H1 (cell line): ENCODE measurements around the gene ATP8B2. TPM values are rescaled to one million over a fixed set of nuclear protein-coding genes. Genes with fewer than 3 reads are reported as not detected.

ENCODE experiments used
- CTCF ChIA-PET: fragments of 300-600 bp; sonication (Branson Sonifier 250); formaldehyde crosslinking; loops from one replicate; lab custom pipeline; 2021; ENCODE audit not compliant: partially characterized antibody; lab: Charles Lee
- POLR2A ChIA-PET: fragments of 300-600 bp; sonication (Branson Sonifier 250); formaldehyde crosslinking; loops from one replicate; lab custom pipeline; 2021; ENCODE audit warnings: inconsistent platforms; ENCODE audit not compliant: partially characterized antibody; lab: Charles Lee
- DNase-seq, 2 experiments: peaks; one replicate each; pipeline versions ENCODE4 v3.0.0 to v3.0.0-alpha.2; 2010 to 2022; ENCODE audit warnings: low spot score in 2 of 2, low read depth in 1 of 2, mixed read lengths in 1 of 2
- FAIRE-seq: peaks from 2 replicates; lab custom pipeline; 2011; peaks lifted over from hg19 to GRCh38; lab: Jason Lieb, UNC
- H2AFZ ChIP-seq: 2 replicates; pipeline ENCODE4 v1.8.1; 2012; ENCODE audit warnings: low read length, inconsistent platforms
- H2AK5ac ChIP-seq: 2 replicates; pipeline ENCODE4 v1.6.1; 2013; ENCODE audit warnings: low read depth, low read length
- H2BK120ac ChIP-seq: replicated peaks from 2 replicates; pipeline ENCODE3; 2013; ENCODE audit warnings: low read depth, low read length, inconsistent platforms
- H2BK12ac ChIP-seq: 2 replicates; pipeline ENCODE4 v1.6.1; 2013; ENCODE audit warnings: low read depth, low read length
- H2BK15ac ChIP-seq: 2 replicates; pipeline ENCODE4 v1.6.1; 2013; ENCODE audit warnings: low read length
- H2BK20ac ChIP-seq: 2 replicates; pipeline ENCODE4 v1.6.1; 2013; ENCODE audit warnings: low read length
- H2BK5ac ChIP-seq: 2 replicates; pipeline ENCODE4 v1.6.1; 2013; ENCODE audit warnings: low read depth, low read length
- H3K14ac ChIP-seq: 2 replicates; pipeline ENCODE4 v1.6.1; 2013; ENCODE audit warnings: inconsistent platforms; ENCODE audit not compliant: insufficient read length
- H3K18ac ChIP-seq: 2 replicates; pipeline ENCODE4 v1.6.1; 2013; ENCODE audit warnings: low read length; ENCODE audit errors: extremely low read depth
- H3K23ac ChIP-seq: 2 replicates; pipeline ENCODE4 v1.6.1; 2013; ENCODE audit warnings: inconsistent platforms; ENCODE audit not compliant: insufficient read length
- H3K23me2 ChIP-seq: 2 replicates; pipeline ENCODE4 v1.6.1; 2013; ENCODE audit warnings: low read depth, low read length
- H3K27ac ChIP-seq: 2 replicates; pipeline ENCODE4 v1.6.1; 2011; ENCODE audit warnings: low read depth, low read length, inconsistent platforms
- H3K27me3 ChIP-seq, 4 experiments: replicated peaks in 1 of 4; 1 replicate in 1 of 4; 2 replicates in 3 of 4; pipeline versions ENCODE4 v1.6.1 to v1.8.1; 2011 to 2013; ENCODE audit warnings: low read length in 3 of 4, mild to moderate bottlenecking in 3 of 4, inconsistent platforms in 2 of 4, mixed read lengths in 2 of 4, moderate library complexity in 1 of 4; ENCODE audit not compliant: control insufficient read depth in 3 of 4, insufficient read depth in 3 of 4; ENCODE audit errors: extremely low read depth in 1 of 4
- H3K36me3 ChIP-seq, 4 experiments: 2 replicates each; pipeline versions ENCODE4 v1.6.1 to v1.8.1; 2011 to 2013; ENCODE audit warnings: mild to moderate bottlenecking in 4 of 4, low read length in 3 of 4, moderate library complexity in 2 of 4, control low read depth in 1 of 4, inconsistent platforms in 1 of 4; ENCODE audit not compliant: insufficient read depth in 4 of 4, control insufficient read depth in 2 of 4
- H3K4ac ChIP-seq: replicated peaks from 2 replicates; pipeline ENCODE3; 2013; ENCODE audit warnings: low read length, low read depth, mixed read lengths, inconsistent platforms; ENCODE audit not compliant: insufficient read length
- H3K4me1 ChIP-seq, 4 experiments: replicated peaks in 1 of 4; 1 replicate in 1 of 4; 2 replicates in 3 of 4; pipeline versions ENCODE4 v1.6.1 to v1.8.1; 2011 to 2013; ENCODE audit warnings: low read length in 3 of 4, inconsistent platforms in 2 of 4, mixed read lengths in 1 of 4; ENCODE audit not compliant: insufficient read depth in 4 of 4, control insufficient read depth in 3 of 4
- H3K4me2 ChIP-seq, 2 experiments: 2 replicates each; pipeline versions ENCODE4 v1.6.1 to v1.8.1; 2011 to 2013; ENCODE audit warnings: low read depth in 2 of 2, low read length in 2 of 2, control low read depth in 1 of 2, inconsistent platforms in 1 of 2, mild to moderate bottlenecking in 1 of 2; ENCODE audit not compliant: insufficient read depth in 1 of 2
- H3K4me3 ChIP-seq, 4 experiments: fragments of 200-600, 300-600 bp in 1 of 4; sonication (generic), shearing (Covaris generic), sonication (Bioruptor Twin) in 1 of 4; 2 replicates each; pipeline versions ENCODE4 v1.5.1 to v1.8.1; 2011 to 2016; ENCODE audit warnings: low read length in 4 of 4, low read depth in 3 of 4, control low read depth in 2 of 4, inconsistent platforms in 2 of 4, mild to moderate bottlenecking in 2 of 4, mixed read lengths in 1 of 4, moderate library complexity in 1 of 4; ENCODE audit not compliant: insufficient read depth in 2 of 4; ENCODE audit errors: extremely low read depth in 1 of 4
- H3K56ac ChIP-seq: replicated peaks from 2 replicates; pipeline ENCODE3; 2013; ENCODE audit warnings: low read depth, mild to moderate bottlenecking, mixed read lengths, low read length, inconsistent platforms; ENCODE audit not compliant: insufficient read length
- H3K79me1 ChIP-seq: 2 replicates; pipeline ENCODE4 v1.6.1; 2013; ENCODE audit warnings: low read depth, low read length, control low read depth
- H3K79me2 ChIP-seq, 2 experiments: 2 replicates each; pipeline versions ENCODE4 v1.6.1 to v1.8.1; 2012 to 2013; ENCODE audit warnings: low read length in 2 of 2, mild to moderate bottlenecking in 2 of 2, inconsistent platforms in 1 of 2; ENCODE audit not compliant: insufficient read depth in 2 of 2, control insufficient read depth in 1 of 2
- H3K9ac ChIP-seq, 4 experiments: replicated peaks in 1 of 4; 1 replicate in 1 of 4; 2 replicates in 3 of 4; pipeline versions ENCODE4 v1.6.1 to v1.8.1; 2011 to 2013; ENCODE audit warnings: low read depth in 3 of 4, low read length in 3 of 4, control low read depth in 2 of 4, mild to moderate bottlenecking in 2 of 4, moderate library complexity in 2 of 4, inconsistent platforms in 1 of 4; ENCODE audit errors: extremely low read depth in 1 of 4
- H3K9me3 ChIP-seq, 2 experiments: 2 replicates each; pipeline versions ENCODE4 v1.6.1 to v1.8.1; 2012 to 2013; ENCODE audit warnings: mild to moderate bottlenecking in 2 of 2, moderate library complexity in 2 of 2, control low read depth in 1 of 2, inconsistent platforms in 1 of 2, low read depth in 1 of 2, low read length in 1 of 2, mixed read lengths in 1 of 2; ENCODE audit not compliant: insufficient read depth in 2 of 2
- H4K20me1 ChIP-seq, 2 experiments: replicated peaks in 1 of 2; 2 replicates each; pipeline versions ENCODE3 to v1.8.1; 2011 to 2013; ENCODE audit warnings: inconsistent platforms in 2 of 2, low read length in 2 of 2, mild to moderate bottlenecking in 1 of 2; ENCODE audit not compliant: insufficient read depth in 2 of 2, control insufficient read depth in 1 of 2
- H4K5ac ChIP-seq: 2 replicates; pipeline ENCODE4 v1.6.1; 2013; ENCODE audit warnings: low read length, low read depth, mixed read lengths, inconsistent platforms; ENCODE audit not compliant: insufficient read length
- H4K8ac ChIP-seq: 2 replicates; pipeline ENCODE4 v1.8.0; 2013; ENCODE audit warnings: mild to moderate bottlenecking, moderate library complexity, low read length, inconsistent platforms; ENCODE audit not compliant: insufficient read depth; ENCODE audit errors: extremely low read depth
- H4K91ac ChIP-seq: replicated peaks from 2 replicates; pipeline ENCODE3; 2013; ENCODE audit warnings: low read length, mixed read lengths, inconsistent platforms; ENCODE audit not compliant: insufficient read length
- RAD21 ChIP-seq, 2 experiments: IDR thresholded peaks in 1 of 2; conservative IDR thresholded peaks in 1 of 2; 2 replicates each; pipeline ENCODE4 v1.6.1; 2011; ENCODE audit warnings: low read depth in 2 of 2, low read length in 2 of 2, improper control_type of control experiment in 1 of 2, inconsistent platforms in 1 of 2, mild to moderate bottlenecking in 1 of 2, moderate library complexity in 1 of 2
- RBBP5 ChIP-seq: IDR thresholded peaks from 2 replicates; pipeline ENCODE4 v1.7.1; 2012; ENCODE audit warnings: low read depth, mild to moderate bottlenecking, inconsistent platforms, low read length, moderate library complexity, borderline replicate concordance
- WGBS, 2 experiments: shearing (Covaris generic) in 1 of 2; methylation state at CpG; one replicate each; pipeline versions ENCODE4 v1.1.6 to v1.1.7; 2013 to 2015; ENCODE audit warnings: low lambda C conversion rate in 2 of 2, mixed read lengths in 2 of 2, inconsistent platforms in 1 of 2, low coverage in 1 of 2, missing lambda C conversion rate in 1 of 2; ENCODE audit not compliant: insufficient replicate concordance in 2 of 2, insufficient coverage in 1 of 2, insufficient read length in 1 of 2; ENCODE audit errors: extremely low coverage in 1 of 2, missing lambda C conversion rate in 1 of 2; 5-methylcytosine and 5-hydroxymethylcytosine counted together
- polyA plus RNA-seq, 7 experiments: library from polyadenylated mRNA; depleted of rRNA in 3 of 7; stranded (reverse) in 5 of 7; unstranded in 2 of 7; fragments of >200 nt in 5 of 7; fragments of 200-250 nt in 2 of 7; gene quantifications; 1 replicate in 5 of 7; 2 replicates in 1 of 7; 4 replicates in 1 of 7; pipeline versions ENCODE4 v1.2.1 to v1.2.3, GENCODE V29; 2011 to 2013; ENCODE audit warnings: missing spikeins in 2 of 7, mixed read lengths in 2 of 7
- total RNA-seq: library from RNA; stranded (reverse); fragmentation: NEBNext Ultra II Directional; extraction: Animal tissue kit (Norgen Biotek cat#: 25700); gene quantifications from 2 replicates; pipeline ENCODE4 v1.2.1, GENCODE V29; 2021
- TF ChIP-seq, protein P1 (sequence below), 3 experiments: IDR thresholded peaks; 1 replicate in 2 of 3; 2 replicates in 1 of 3; pipeline versions ENCODE4 v1.5.1 to v1.6.1; 2011; ENCODE audit warnings: low read length in 3 of 3, mild to moderate bottlenecking in 3 of 3, inconsistent platforms in 2 of 3, low read depth in 1 of 3, moderate library complexity in 1 of 3; ENCODE audit not compliant: insufficient read depth in 1 of 3; ENCODE audit errors: control extremely low read depth in 1 of 3

Gene ATP8B2
- total and polyA plus RNA-seq, 2 of the 8 experiments (the other 6 are each of a cell fraction or from before 2014, with no cell fraction given), result 61.4 to 70.1 TPM

DNA sequence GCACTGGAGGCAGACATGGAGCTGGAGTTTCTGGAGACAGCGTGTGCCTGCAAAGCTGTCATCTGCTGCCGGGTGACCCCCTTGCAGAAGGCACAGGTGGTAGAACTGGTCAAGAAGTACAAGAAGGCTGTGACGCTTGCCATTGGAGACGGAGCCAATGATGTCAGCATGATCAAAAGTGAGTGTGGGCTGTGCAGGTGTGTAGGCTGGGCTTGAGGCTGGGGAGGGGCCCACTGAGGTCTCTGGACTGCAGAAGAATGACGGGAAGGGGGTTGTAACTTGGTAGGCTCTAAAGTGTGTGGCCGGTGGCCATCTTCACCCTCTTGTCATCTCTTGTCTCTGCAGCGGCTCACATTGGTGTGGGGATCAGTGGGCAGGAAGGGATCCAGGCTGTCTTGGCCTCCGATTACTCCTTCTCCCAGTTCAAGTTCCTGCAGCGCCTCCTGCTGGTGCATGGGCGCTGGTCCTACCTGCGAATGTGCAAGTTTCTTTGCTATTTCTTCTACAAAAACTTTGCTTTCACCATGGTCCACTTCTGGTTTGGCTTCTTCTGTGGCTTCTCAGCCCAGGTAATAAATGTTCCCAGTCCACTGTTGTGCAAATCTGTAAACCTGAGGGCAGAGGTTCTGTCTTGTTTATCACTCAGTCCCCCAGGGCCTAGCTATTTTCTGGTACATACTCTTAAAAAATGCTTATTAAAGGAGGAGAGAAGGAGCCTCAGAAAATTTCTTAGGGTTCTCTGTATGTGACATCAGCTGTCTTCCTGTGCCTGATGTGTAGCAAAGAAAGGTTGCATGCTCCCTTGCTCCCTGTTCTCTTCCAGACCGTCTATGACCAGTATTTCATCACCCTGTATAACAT, 19.9 kb downstream of the ATP8B2 start:
- H3K9me3 ChIP-seq, result no peaks in the 10 kb centered on the region
- no peak overlapping the region for H3K9ac ChIP-seq
- H3K4me3 ChIP-seq, result no peak overlapping the region
- no peaks in the 10 kb centered on the region; the same call in 1 of the 2 replicates for H3K23me2 ChIP-seq
- FAIRE-seq, result peak; percentile 91
- H3K36me3 ChIP-seq, result peaks cover 28 to 69% (median 58%) of the 10 kb centered on the region in 4 experiments
- no peak overlapping the region for H3K14ac ChIP-seq
- no peaks in the 10 kb centered on the region for H3K27me3 ChIP-seq
- no peaks in the 10 kb centered on the region for H3K79me1 ChIP-seq
- no peaks in the 10 kb centered on the region for H3K79me2 ChIP-seq
- no peak overlapping the region for H2AFZ ChIP-seq
- no peak overlapping the region for H4K91ac ChIP-seq
- H2BK20ac ChIP-seq, result no peak overlapping the region
- H4K8ac ChIP-seq, result no peak overlapping the region
- no peak overlapping the region for H2BK12ac ChIP-seq
- no peak overlapping the region for H3K4me2 ChIP-seq
- DNase-seq, result peak in 1 of 2 experiments; percentile 86
- peaks cover 0 to 11% of the 10 kb centered on the region in 2 experiments for H4K20me1 ChIP-seq
- no peak overlapping the region for H3K18ac ChIP-seq
- H3K4me1 ChIP-seq, result peaks cover 0 to 2% (median 0%) of the 10 kb centered on the region in 4 experiments; a peak in 2 of 7 replicates
- H2BK5ac ChIP-seq, result no peak overlapping the region; the same call in 1 of the 2 replicates
- ChIA-PET CTCF (interaction anchor here (0.6 to 27.5 kb wide), 25 partner anchors 10 to 773 kb away, joined by 3 to 507 read pairs (median 4); partner anchors contain the start of genes AQP10 and ATP8B2), POLR2A (interaction anchor here (0.8 to 2.6 kb wide), 3 partner anchors 11 to 16 kb away, joined by 3 to 9 read pairs (median 4); no protein-coding TSS in a partner anchor)
- no peak overlapping the region for H2BK15ac ChIP-seq
- no peak overlapping the region for H3K23ac ChIP-seq
- no peak overlapping the region for H2BK120ac ChIP-seq
- WGBS, 2 experiments, result 75% methylated on average over 12 of the region's 12 CpGs; no CpG with 5 or more reads in 1 of the 2 experiments
- H3K4ac ChIP-seq, result no peak overlapping the region
- TF ChIP-seq RBBP5 (no peak), RAD21 (IDR thresholded peaks at IDR 0.05 in 1 of 2, conservative IDR thresholded peaks at IDR 0.05 in 1 of 2; ENCODE audit: low read depth in 2 of 2, low read length in 2 of 2) (peak; percentile 65 to 80)
- TF ChIP-seq, protein P1, sequence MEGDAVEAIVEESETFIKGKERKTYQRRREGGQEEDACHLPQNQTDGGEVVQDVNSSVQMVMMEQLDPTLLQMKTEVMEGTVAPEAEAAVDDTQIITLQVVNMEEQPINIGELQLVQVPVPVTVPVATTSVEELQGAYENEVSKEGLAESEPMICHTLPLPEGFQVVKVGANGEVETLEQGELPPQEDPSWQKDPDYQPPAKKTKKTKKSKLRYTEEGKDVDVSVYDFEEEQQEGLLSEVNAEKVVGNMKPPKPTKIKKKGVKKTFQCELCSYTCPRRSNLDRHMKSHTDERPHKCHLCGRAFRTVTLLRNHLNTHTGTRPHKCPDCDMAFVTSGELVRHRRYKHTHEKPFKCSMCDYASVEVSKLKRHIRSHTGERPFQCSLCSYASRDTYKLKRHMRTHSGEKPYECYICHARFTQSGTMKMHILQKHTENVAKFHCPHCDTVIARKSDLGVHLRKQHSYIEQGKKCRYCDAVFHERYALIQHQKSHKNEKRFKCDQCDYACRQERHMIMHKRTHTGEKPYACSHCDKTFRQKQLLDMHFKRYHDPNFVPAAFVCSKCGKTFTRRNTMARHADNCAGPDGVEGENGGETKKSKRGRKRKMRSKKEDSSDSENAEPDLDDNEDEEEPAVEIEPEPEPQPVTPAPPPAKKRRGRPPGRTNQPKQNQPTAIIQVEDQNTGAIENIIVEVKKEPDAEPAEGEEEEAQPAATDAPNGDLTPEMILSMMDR (IDR thresholded peaks at IDR 0.05; ENCODE audit: control extremely low read depth in 1 of 3, insufficient read depth in 1 of 3, low read depth in 1 of 3, low read length in 3 of 3), result peak in 2 of 3 experiments; percentile 80 to 95; a peak in 3 of 4 replicates
- H2AK5ac ChIP-seq, result no peak overlapping the region
- no peak overlapping the region for H4K5ac ChIP-seq
- H3K56ac ChIP-seq, result no peak overlapping the region
- H3K27ac ChIP-seq, result no peak overlapping the region
